CD4-positive, alpha-beta T cell treated with Interleukin-1 beta for 1 hour (primary cell): ENCODE data around the gene DENR.
"Not testable (repeated sequence)": the region's sequence is repeated elsewhere in the genome, so short reads cannot be mapped to it uniquely, and the experiment has no call there.

ENCODE experiments used
- DNase-seq, 2 donors: peaks; one replicate each; pipeline ENCODE4 v3.0.0-alpha.2; 2020 to 2022

Gene DENR, protein sequence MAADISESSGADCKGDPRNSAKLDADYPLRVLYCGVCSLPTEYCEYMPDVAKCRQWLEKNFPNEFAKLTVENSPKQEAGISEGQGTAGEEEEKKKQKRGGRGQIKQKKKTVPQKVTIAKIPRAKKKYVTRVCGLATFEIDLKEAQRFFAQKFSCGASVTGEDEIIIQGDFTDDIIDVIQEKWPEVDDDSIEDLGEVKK

DNA sequence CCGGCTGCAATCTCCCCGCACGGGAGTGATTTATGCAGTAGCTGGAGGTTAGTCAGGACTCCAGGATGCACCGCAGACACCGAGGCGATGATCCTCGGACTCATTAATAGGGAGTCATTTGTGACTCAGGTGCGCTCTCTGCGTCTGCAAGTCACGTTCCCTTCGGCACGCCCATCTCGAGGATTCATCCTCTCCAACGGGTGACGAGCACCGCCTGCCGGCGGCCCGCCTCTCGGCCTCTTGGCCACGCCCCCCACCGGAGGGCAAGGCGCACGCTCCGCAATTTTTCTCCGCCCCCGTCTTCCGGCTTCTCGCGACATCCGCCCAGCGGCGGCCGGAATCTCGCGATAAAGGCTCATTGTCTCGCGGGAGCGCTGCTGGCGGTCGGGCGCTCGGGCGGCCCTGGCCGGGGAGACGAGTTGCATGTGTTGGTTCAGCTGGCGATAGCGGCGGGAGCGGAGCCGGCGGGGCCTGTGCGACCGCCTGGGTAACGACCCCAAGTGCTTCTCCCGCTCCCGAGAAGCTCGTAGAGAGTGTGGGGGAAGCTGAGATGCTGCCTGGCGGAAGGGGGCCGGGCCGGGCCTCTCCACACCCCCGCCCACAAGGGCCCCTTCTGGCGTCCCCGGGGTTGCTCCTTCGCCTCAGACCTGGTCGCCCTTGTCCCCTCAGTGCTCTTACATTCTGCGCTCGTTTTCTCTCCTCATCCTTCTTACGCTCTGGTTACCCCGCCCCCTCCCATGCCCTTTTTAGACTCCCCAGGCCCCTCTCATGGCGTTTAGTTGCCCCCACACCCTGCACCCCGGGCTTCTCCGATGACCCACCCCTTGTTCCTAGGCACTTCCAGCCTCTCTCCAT lies at the start of gene DENR:
Gene DENR (plus strand): TSS at position 361 of the 855 bp plus-strand sequence. CDS start 878 bp downstream, outside the sequence.
- peak; percentile 98 to 99 for DNase-seq

DNA sequence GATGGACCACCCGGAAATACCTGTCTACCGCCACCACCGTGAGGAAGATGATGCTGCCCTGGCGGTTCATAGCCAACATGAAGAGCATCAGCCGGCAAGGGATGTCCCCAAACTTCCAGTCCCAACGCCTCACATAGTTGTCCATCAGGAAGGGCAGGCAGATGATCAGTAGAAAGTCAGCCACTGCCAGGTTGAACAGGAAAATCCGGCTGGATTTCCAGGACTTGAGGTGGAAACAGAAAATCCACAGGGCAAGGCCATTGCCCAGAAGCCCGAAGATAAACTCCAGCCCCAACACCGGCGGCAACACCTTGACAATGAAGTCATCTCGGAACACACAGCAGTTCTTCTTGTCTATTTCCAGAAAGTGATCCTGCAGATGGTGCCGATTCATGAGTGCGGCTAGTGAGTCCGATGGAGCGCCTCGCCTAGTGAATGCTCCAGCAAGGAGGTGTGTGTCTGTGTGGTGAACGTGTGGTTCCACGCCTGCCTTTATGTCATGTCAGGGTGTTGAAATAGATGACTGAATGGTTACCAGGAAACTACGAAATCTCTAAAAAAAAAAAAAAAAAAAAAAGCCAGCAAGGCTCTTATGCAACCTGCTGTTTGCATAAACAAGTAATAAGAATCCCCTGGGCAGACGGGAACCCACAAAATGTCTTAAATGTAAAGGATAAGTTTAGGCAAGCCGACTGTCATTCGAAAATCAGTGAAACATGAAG lies 49.6 kb upstream of the DENR start, which contains the start of gene HCAR2:
Gene HCAR2 (minus strand): TSS at position 468 of the 722 bp plus-strand sequence. CDS start 74 bp downstream, at position 394.
- DNase-seq: peak in 1 of 2 donors; percentile 63

DNA sequence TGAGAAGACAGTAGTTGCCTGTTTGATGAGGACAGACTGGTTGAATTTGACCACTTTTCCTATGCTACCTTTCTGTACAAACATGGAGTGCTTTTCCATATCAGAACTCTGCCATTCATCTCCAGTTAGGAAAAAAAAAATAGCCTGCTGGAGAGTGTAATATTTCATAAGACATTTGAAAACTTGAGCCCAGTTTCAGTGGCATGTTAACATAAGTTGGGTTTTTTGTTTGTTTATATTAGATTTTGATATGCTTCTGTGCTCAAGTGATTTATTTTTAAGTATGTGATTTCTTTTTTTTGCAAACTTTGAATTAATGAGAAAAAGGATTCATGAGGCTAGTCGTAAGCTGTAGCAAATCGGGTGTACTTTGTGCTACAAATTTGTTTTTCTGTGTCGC lies 48.8 kb upstream of the DENR start:
- not testable (repeated sequence) for DNase-seq

DNA sequence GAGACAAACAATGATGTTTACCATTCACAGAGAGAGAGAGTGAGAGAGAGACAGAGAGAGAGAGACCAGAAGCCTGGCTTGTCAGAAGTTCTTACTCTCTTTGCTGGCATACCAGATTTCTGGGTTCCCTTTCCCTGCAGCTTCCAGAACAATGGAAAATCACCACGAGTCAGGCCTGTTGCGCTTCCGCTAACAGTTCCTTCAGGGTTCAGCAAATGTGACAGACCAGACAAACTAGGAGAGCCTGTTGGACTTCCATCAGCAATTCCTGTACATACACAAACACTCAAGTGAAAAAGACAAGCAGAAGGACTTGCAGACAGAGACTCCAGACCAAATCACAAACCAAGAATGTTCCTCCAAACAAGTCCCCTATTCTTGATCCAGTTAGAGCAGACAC lies 43.3 kb upstream of the DENR start:
- DNase-seq: not testable (repeated sequence)

DNA sequence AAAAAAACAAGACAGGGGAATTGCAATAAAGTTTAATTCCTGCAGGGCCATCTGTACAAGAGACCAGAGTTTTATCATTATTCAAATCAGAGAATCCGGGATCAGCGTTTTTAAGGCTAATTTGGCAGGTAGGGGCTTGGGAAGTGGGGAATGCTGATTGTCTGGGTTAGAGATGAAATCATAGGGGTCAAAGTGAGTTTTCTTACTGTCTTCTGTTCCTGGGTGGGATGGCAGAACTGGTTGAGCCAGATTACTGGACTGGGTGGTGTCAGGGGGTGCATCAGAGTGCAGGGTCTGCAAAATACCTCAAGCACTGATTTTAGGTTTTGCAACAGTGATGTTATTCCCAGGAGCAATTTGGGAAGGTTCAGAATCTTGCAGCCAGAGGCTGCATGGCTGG lies 42.3 kb upstream of the DENR start:
- DNase-seq: not testable (repeated sequence)

DNA sequence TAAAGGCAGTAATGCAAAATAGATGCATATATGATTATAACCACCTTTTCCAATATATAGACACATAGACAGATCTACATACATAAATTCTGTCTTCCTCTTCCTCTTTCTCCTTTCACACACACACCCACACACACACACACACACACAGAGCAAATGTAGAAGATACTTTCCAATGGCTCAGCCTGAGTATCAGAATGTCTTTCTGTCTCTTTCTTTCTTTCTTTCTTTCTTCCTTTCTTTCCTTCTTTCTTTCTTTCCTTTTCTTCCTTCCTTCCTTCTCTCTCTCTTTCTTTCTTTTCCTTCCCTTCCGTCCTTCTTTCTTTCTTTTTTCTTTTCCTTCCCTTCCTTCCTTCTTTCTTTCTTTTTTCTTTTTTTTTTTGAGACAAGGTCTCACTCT lies 41.4 kb upstream of the DENR start:
- peak in 1 of 2 donors; percentile 26 for DNase-seq

DNA sequence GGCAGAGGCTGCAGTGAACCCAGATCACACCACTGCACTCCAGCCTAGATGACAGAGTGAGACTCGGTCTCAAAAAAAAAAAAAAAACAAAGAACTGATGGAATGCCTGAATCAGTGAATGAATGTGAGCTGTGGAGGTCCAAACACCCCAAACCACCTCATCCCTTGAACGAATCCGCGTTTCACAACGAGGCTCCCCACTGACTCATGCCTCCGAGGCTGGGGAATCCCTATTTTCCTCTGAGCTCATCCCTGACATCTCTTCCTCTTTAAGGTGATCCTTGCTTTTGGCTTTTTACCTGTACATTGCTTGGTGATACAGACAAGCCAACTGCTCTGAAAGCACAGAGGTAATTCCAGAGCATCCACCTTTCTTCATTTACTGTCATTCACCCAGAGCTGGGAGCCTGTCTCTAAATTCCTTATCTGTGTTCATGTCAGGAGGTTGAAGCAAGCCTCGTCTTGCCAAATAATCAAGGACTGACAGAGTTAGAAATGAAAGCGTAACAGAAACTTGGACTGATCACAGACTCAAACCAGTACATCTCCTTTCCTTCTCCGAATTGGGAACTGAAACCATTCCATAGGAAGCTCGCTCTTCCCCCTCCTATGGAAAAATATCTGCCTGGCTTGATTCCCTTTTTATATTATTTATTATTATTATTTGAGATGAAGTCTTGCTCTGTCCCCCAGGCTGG lies 39.0 kb upstream of the DENR start:
- DNase-seq: not testable (repeated sequence)

DNA sequence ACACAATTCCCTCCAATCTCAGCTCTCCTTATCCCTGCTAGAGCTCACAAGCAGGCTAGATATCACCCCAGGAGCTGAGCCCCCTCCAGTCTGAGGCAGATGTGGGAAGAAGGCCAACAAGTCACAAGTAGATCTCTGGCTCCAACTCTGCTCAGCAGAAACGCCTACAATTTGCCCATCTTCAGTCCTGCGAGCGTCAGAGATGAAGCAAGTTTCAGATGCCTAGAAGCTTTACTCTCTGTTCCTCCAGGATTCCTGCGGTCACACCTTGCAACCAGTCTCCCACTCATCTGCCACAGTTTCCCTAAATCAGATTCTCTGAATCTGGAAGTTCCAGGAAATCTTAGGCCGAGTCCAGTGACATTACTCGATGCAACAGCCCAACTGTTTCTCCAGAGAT lies 37.4 kb upstream of the DENR start:
- not testable (repeated sequence) for DNase-seq

DNA sequence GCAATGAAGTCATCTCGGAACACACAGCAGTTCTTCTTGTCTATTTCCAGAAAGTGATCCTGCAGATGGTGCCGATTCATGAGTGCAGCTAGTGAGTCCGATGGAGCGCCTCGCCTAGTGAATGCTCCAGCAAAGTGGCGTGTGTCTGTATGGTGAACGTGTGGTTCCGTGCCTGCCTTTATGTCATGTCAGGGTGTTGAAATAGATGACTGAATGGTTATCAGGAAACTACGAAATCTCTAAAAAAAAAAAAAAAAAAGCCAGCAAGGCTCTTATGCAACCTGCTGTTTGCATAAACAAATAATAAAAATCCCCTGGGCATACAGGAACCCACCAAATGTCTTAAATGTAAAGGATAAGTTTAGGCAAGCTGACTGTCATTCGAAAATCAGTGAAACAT lies 36.0 kb upstream of the DENR start, which contains the start of gene HCAR3:
Gene HCAR3 (minus strand): TSS at position 154 of the 400 bp plus-strand sequence. CDS start 74 bp downstream, at position 80.
- DNase-seq: peak in 1 of 2 donors; percentile 66

DNA sequence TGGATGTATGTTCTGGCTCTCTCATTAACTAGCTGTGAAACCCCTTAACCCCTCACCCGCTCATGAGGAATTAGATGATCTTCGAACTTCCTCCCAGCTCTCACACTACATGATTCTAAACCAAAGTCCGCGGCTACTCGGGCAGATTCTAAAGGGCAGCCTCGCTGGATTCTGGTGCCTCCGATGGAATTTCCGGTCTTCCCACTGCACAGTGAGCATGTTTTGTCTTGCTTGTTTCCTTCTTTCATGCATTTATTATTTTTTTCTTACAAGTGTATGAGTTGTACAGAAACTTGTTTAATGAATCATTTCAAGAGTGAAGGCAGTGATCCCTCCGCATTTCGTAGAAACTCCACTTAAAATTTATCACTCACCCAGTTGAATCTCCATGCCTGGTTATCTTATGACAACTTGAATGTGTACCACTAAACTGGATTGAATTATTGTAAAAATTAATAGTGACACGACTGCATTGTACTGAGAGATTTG lies 31.5 kb upstream of the DENR start:
- no peak for DNase-seq

DNA sequence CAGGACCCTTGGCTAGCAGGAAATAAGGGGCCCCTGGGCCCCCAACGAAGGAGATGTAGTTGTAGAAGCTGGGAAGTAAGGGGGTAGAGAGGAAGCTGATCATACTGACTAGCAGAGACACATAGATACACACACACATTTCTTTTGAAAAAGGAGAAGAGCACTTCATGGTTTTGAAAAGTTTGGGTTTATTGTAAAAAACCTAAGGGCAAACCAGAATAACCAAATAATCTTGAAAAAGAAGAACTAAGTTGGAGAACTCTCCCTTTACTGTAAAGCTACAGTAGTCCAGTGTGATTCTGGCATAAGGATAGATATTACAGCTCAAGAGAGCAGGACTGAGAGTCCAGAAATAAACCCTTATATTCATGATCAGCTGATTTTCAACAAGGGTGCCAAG lies 30.2 kb upstream of the DENR start:
- DNase-seq: no peak

DNA sequence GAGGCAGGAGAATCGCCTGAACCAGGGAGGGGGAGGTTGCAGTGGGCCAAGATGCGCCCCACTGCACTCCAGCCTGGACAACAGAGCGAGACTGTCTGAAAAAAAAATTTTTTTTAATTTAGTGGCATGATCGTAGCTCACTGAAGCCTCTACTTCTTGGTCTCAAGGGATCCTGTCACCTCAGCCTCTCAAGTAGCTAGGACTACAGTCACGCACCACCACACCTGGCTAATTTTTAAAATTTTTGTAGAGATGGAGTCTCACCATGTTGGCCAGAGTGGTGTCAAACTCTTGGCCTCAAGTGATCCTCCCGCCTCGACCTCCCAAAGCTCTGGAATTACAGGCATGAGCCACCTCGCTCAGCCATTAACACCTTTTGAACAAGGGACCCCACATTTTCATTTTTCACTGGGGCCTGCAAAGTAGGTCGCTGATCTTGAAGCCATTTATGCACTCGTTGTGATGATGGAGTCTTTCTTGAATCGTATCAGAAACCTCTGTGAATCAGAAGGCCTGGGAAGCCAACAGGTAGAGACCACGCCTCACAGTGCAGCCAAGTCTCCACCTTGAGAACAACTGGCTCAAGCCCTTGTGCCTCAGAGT lies 27.9 kb upstream of the DENR start:
- no peak for DNase-seq

DNA sequence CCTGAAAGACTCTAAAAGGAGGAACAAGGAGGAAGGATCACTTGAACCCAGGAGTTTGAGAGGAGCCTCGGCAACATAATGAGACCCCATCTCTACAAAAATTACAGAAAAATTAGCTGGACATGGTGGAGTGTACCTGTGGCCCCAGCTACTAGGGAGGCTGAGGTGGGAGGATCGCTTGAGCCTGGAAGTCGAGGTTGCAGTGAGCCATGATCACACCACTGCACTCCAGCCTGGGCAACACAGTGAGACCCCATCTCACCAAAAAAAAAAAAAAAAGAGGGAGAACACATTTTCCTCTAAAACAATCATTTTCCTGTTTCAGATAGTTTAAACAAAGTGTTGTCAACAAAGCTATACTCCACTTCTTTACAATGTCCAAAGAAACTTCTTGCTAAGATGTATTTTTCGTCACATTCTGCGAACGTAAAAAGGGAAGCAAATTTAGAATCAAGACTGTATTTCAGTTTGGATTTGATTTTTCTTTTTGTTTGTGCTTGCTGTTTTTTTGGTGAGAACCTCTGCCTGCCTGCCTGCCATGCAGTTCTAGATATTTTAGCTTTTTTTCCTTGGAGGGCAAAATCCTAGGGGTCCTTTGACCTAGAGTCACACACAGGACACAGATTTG lies 27.1 kb upstream of the DENR start:
- no peak for DNase-seq

DNA sequence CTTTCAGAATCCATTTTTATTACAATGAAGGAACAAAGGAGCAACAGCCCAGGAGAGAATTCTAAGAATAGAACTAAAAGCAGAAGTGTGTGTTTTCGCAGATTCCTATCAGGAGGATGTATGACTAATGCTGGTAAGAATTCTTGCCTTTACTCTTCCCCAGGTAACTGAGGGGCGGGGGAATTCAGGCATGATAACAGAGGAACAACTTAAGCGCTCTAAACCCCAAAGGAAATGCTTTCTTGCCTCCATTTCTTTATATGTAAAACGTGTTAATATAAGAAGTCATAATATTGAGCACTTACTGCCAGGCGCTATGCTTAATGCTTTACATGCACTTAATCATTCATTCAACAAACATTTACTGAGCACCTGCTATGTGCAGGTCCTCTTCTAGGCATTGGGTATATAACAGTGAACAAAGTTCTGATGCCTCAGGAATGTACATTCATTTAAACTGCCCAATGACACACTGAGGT lies 26.5 kb upstream of the DENR start:
- no peak for DNase-seq

DNA sequence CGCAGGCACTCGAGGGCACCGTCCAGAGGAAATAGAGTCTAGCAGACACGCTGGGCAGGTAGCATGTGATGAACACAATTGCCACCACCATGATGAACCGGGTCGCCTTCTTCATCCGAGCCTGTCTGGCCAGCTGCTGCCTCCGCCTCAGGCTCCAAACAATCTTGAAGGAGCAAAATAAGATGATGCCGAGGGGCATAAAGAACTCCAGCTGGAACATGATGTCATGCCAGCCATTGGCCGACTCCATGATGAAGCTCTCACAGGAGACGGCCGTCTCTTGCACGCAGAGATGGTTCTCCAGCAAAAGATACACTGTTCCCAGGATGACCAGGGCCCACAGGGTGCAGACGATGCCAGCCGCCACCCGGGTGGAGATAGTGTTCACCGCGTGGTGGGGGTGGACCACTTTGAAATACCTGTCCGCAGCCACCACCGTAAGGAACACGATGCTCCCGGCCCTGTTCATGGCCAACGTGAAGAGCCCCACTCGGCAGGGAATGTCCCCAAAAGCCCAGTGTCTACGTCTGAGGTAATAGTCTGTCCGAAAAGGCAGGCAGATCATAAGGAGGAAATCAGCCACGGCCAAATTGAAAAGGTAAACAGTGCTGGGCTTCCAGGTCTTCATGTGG lies 22.9 kb upstream of the DENR start:
- no peak for DNase-seq

DNA sequence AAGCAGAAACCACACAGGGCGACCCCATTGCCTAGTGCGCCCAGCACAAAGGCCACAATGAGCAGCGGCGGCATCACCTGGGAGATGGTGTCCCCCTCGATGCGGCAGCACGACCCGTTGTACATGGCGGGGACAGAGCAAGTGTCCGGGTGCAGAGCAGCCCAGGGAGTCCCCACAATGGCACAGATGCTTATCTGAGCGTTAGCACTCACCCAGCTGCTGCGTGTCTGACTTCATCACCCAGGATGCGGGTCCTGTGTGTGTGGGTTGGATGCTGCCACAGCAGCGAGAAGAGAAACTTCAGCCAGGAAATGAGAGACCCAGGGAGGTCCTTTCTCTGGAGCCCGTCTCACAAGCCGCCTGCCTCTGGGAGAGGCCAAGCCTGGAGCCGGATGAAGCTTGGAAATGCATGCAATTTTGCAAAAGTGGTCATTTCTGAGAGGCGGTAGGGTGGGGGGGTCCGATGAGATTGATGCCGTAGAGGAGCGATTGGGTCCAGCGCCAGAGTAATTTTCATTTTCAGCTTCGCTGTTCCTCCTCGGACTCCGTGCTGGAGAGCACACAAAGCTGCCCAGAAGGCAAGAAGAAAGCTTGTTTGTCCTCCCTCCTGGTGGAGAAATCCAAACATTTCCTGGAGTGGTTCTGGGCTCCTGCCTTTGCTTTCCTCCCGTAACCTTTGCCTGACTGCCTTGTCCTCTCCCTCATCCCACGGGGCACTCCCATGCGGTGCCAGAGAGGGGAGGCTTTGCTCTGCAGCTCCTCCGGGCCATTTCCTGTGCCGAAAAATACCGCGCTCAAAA lies 22.2 kb upstream of the DENR start, which contains the start of gene HCAR1:
Gene HCAR1 (minus strand): TSS at position 630 of the 800 bp plus-strand sequence. CDS start 505 bp downstream, at position 125.
- peak in 1 of 2 donors; percentile 8 for DNase-seq

DNA sequence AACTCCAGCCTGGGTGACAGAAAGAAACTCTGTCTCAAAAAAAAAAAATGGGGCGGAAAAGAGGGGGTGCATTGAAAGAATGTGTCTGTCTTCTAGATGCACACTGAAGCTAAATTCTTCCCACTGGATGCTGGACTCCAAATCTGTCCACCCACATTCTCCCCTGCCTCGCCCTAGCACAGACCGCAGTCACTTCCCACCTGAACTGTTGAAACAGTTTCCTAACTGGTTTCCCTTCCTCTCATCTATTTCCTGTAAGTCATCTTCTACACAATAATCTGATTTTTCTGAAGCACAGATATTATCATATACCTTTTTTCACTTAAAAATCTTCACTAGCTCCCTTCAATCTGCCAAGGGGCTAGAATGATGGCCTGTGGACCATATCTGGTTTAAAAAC lies 20.5 kb upstream of the DENR start:
- DNase-seq: no peak

DNA sequence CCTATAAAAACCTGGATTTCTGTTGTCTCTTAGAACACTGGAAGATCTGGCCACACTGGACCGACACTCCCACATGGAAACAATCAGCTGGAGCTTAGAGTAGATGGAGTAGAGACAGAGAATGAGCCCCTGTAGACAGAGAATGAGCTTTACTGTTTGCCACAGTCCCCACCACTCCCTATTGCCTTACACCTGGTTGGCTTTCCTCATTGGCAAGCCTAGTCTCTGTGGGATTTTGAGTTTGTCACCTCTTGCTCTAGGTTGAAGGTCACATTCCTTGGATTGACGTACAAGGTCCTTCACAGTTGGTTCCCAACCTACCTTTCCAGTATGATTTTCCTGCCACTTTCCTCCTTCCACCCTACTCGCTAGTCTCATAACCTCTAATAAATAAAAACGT lies 20.0 kb upstream of the DENR start:
- no peak for DNase-seq

DNA sequence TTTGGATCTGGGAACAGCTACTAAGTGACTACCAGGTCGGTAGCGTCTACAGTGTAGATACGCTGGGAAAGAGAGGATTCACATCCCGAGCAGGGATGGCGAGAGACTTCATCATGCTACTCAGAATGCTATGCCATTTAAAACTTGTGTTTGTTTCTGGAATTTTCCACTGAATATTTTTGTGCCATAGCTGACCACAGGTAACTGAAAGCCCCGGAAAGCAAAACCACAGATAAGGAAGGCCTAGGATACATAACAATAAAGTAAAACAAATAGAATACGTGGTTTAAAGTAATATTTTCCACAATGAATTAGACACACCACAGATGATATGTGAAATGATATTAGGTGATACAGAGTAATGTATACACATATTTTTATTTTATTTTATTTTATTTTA lies 14.1 kb upstream of the DENR start:
- DNase-seq: no peak

DNA sequence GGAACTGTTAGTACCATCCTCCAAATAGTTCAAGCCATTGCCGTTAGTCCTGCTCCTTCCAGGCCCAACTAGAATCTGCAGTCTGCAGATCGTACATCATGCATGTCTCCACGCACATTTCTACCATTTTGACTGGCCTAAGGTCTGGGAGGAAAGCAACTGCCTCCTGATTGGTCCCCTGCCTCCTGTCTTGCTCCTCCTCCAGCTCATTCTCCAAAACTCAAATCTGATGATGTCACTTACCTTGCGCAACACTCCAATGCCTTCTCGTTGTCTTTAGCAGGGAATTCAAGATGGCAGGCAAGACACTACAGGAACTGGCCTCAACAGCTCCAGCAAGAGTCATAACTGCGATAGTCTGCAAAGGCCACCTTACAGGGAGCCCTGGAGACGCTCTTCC lies 12.3 kb upstream of the DENR start:
- DNase-seq: no peak
